ENCODE data around the gene OXA1L. TPM values are rescaled to one million over a fixed set of nuclear protein-coding genes. Genes with fewer than 3 reads are reported as not detected.

The OXA1L gene
- total and polyA plus RNA-seq, 2 of the 13 experiments (the other 11 are each of a cell fraction or from before 2014, with no cell fraction given), result 230 to 589 TPM

DNA sequence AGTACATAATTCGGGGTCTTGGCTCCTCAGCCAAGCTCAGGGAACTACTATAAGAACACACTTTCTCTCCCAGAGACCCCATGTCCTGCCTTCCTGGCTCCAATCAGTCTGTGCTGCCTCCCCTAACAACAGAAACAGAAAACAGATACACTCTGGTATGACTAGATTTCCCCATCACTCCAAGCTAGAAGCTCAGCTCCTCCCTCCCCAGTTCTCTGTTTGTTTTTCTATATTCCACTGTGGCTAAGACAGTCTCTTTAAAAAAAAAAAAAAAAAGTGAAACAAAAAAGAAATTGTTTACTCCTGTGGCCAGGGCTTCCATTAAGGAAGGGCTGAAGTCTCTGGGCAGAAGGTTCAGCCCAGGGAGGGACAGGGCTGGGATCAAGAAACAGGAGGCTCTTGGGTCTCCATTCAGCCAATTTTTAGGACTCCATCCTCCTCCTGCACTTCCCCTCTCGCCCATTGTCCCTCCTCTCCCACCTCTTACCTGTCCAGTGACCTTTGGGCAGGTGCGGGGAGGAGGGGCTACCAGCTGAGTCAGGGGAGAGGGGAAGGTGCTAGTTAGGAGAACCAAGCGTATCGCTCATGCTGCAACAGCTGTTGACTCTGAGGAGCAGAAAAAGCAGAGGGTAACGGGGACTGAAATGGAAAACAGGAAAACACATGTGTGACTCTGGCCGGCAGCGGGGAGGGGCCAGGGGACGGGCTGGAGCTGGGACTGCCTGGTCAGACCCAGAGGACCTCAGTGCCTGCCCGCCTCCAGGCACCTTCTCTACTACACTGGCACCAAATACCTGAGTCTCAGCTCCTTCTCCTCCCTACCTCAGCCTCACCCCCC, 52.9 kb downstream of the OXA1L start (continued):
- TF ChIP-seq, protein P1, sequence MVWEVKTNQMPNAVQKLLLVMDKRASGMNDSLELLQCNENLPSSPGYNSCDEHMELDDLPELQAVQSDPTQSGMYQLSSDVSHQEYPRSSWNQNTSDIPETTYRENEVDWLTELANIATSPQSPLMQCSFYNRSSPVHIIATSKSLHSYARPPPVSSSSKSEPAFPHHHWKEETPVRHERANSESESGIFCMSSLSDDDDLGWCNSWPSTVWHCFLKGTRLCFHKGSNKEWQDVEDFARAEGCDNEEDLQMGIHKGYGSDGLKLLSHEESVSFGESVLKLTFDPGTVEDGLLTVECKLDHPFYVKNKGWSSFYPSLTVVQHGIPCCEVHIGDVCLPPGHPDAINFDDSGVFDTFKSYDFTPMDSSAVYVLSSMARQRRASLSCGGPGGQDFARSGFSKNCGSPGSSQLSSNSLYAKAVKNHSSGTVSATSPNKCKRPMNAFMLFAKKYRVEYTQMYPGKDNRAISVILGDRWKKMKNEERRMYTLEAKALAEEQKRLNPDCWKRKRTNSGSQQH (CRISPR knock-in tag; IDR thresholded peaks at IDR 0.05; ENCODE audit: low read depth), result peak; percentile 32; the same call in 1 of the 2 replicates
- peak; percentile 33; the same call in 1 of the 2 replicates for TF ChIP-seq TBX2 (CRISPR knock-in tag; IDR thresholded peaks at IDR 0.05; ENCODE audit: borderline replicate concordance)
- peak; percentile 49; the same call in 1 of the 2 replicates for TF ChIP-seq HDAC1 (CRISPR knock-in tag; IDR thresholded peaks at IDR 0.05)
- no peak for TF ChIP-seq ZNF703 (CRISPR knock-in tag; IDR thresholded peaks at IDR 0.05; ENCODE audit: borderline replicate concordance)
- no peak for TF ChIP-seq CHD4 (IDR thresholded peaks at IDR 0.05; ENCODE audit: borderline replicate concordance, low read length)
- TF ChIP-seq REL (CRISPR knock-in tag; conservative IDR thresholded peaks at IDR 0.05), result no peak
- TF ChIP-seq, protein P2, sequence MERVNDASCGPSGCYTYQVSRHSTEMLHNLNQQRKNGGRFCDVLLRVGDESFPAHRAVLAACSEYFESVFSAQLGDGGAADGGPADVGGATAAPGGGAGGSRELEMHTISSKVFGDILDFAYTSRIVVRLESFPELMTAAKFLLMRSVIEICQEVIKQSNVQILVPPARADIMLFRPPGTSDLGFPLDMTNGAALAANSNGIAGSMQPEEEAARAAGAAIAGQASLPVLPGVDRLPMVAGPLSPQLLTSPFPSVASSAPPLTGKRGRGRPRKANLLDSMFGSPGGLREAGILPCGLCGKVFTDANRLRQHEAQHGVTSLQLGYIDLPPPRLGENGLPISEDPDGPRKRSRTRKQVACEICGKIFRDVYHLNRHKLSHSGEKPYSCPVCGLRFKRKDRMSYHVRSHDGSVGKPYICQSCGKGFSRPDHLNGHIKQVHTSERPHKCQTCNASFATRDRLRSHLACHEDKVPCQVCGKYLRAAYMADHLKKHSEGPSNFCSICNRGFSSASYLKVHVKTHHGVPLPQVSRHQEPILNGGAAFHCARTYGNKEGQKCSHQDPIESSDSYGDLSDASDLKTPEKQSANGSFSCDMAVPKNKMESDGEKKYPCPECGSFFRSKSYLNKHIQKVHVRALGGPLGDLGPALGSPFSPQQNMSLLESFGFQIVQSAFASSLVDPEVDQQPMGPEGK (CRISPR knock-in tag; IDR thresholded peaks at IDR 0.05), result no peak
- no peak for TF ChIP-seq ZC3H13 (CRISPR knock-in tag; IDR thresholded peaks at IDR 0.05)
- no peak for TF ChIP-seq SIX4 (CRISPR knock-in tag; IDR thresholded peaks at IDR 0.05)
- no peak for TF ChIP-seq SSRP1 (CRISPR knock-in tag; IDR thresholded peaks at IDR 0.05)
- peak; percentile 86; the same call in 1 of the 2 replicates for TF ChIP-seq ZNF296 (CRISPR knock-in tag; conservative IDR thresholded peaks at IDR 0.05)
- peak; percentile 58; the same call in 1 of the 2 replicates for TF ChIP-seq ZMYM4 (CRISPR knock-in tag; IDR thresholded peaks at IDR 0.05)
- peak; percentile 53 for TF ChIP-seq FOXA3 (CRISPR knock-in tag; IDR thresholded peaks at IDR 0.05)
- no peak for TF ChIP-seq POGK (CRISPR knock-in tag; conservative IDR thresholded peaks at IDR 0.05)
- TF ChIP-seq HNF4G (IDR thresholded peaks at IDR 0.05; ENCODE audit: borderline replicate concordance, low read depth, low read length), result peak; percentile 55
- no peak for TF ChIP-seq HNF4G (CRISPR knock-in tag; IDR thresholded peaks at IDR 0.05; ENCODE audit: borderline replicate concordance, low read depth)
- peak; percentile 36 for TF ChIP-seq ARID5B (CRISPR knock-in tag; IDR thresholded peaks at IDR 0.05)
- no peak for TF ChIP-seq SP1 (IDR thresholded peaks at IDR 0.05)
- no peak for TF ChIP-seq SP1 (CRISPR knock-in tag; IDR thresholded peaks at IDR 0.05)

Data from HepG2 (cell line).